Heart left ventricle (tissue), 13 donors: Measurements from ENCODE around the gene CABLES1.

Source experiments
- POLR2A ChIP-seq, 2 donors: fragments of 450-650 bp; IDR thresholded peaks; one replicate each; pipeline ENCODE4 v1.6.1; 2017; ENCODE audit warnings: antibody characterized with exemption in 2 of 2, mild to moderate bottlenecking in 2 of 2, moderate library complexity in 2 of 2
- TF ChIP-seq, protein P1 (sequence below), 12 donors: fragments of 200-600 bp; sonication (generic) in 4 of 12; IDR thresholded peaks; one replicate each; pipeline versions ENCODE4 v1.5.0 to v1.8.0; 2018 to 2022; ENCODE audit warnings: antibody characterized with exemption in 12 of 12, mild to moderate bottlenecking in 5 of 12
- donor health status: ischemic (EF 13 %, LVEDD 7.1; RV severe dilation, severe dysfunction).
- donor health status: DM: no; HTN: yes; CAD: no.
- donor health status: DM: no; HTN: no; CAD: no.
- donor health status: ischemic (EF 25% LVEDD 6.9; RV normal size, moderate dysfunction).
- donor health status: ischemic (EF 25% LVEDD 5.7; RV mildly dilated, moderate dysfunction).
- donor health status: ischemic (EF 35%, LVEDD 5.7; RV mildly dilated, moderate dysfunction).
- donor health status: nonischemic (EF 11% LVEDD 7.7; RV severe dilation, severe dysfunction).
- donor health status: DM: yes; HTN: yes; CAD: no.
- donor health status: PGD.
- donor health status: ischemic (EF 29% LVEDD 5.4; RV normal size, mild dysfunction).
- donor health status: nonischemic (EF 23%, LVEDD 6.1; RV moderate dilation, normal function).

DNA sequence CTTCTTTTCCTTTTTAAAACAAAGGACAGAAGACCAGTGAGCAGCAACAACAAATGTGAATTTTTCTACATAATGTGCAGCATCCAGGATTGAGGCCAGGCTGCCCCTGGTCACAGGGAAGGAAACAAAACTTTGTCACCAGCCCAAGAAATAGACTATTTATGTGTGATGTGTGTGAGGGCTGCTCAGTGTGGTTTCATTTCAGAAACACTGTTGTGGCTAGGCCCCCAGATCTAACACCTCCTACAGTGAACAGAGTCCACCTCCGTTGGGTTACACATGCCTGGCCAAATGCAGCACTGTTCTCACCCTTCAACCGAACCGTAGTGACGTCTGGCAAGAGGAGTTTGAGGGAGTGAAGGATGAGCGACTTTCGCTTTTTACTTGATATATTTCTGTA is 171.5 kb downstream of the CABLES1 start:
- TF ChIP-seq, protein P1, sequence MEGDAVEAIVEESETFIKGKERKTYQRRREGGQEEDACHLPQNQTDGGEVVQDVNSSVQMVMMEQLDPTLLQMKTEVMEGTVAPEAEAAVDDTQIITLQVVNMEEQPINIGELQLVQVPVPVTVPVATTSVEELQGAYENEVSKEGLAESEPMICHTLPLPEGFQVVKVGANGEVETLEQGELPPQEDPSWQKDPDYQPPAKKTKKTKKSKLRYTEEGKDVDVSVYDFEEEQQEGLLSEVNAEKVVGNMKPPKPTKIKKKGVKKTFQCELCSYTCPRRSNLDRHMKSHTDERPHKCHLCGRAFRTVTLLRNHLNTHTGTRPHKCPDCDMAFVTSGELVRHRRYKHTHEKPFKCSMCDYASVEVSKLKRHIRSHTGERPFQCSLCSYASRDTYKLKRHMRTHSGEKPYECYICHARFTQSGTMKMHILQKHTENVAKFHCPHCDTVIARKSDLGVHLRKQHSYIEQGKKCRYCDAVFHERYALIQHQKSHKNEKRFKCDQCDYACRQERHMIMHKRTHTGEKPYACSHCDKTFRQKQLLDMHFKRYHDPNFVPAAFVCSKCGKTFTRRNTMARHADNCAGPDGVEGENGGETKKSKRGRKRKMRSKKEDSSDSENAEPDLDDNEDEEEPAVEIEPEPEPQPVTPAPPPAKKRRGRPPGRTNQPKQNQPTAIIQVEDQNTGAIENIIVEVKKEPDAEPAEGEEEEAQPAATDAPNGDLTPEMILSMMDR (IDR thresholded peaks at IDR 0.05): no peak
- no peak for TF ChIP-seq POLR2A (IDR thresholded peaks at IDR 0.05)
